CD14-positive monocyte (primary cell): ENCODE results near the gene FBXL15. TPM values are rescaled to one million over a fixed set of nuclear protein-coding genes. Genes with fewer than 3 reads are reported as not detected.
A peak's percentile ranks its signal among the peaks of the same experiment; 100 is the strongest.

Experiments used
- DNase-seq, 3 donors: peaks; one replicate each; pipeline ENCODE4 v3.0.0-alpha.2; 2011 to 2022
- H2AFZ ChIP-seq: 2 replicates; pipeline ENCODE4 v1.6.0; 2012; ENCODE audit warnings: mild to moderate bottlenecking, low read depth, low read length, inconsistent platforms; ENCODE audit not compliant: insufficient read depth, poor library complexity, severe bottlenecking
- H3K27ac ChIP-seq, 2 donors: 1 replicate in 1 of 2; 2 replicates in 1 of 2; pipeline ENCODE4 v1.5.1; 2012 to 2013; ENCODE audit warnings: low read length in 2 of 2, control low read depth in 1 of 2, inconsistent platforms in 1 of 2, low read depth in 1 of 2, mild to moderate bottlenecking in 1 of 2
- H3K27me3 ChIP-seq, 2 donors: one replicate each; pipeline versions ENCODE4 v1.6.0 to v1.6.1; 2011 to 2013; ENCODE audit warnings: low read length in 2 of 2; ENCODE audit not compliant: control insufficient read depth in 2 of 2, insufficient read depth in 2 of 2
- H3K36me3 ChIP-seq, 2 donors: replicated peaks in 1 of 2; 1 replicate in 1 of 2; 2 replicates in 1 of 2; pipeline versions ENCODE4 v1.5.1 to v1.6.1; 2012 to 2013; ENCODE audit warnings: low read length in 2 of 2, control low read depth in 1 of 2, inconsistent platforms in 1 of 2, mild to moderate bottlenecking in 1 of 2; ENCODE audit not compliant: insufficient read depth in 2 of 2, control insufficient read depth in 1 of 2
- H3K4me1 ChIP-seq, 2 donors: 1 replicate in 1 of 2; 2 replicates in 1 of 2; pipeline versions ENCODE4 v1.5.1 to v1.6.1; 2012 to 2013; ENCODE audit warnings: low read length in 2 of 2, control low read depth in 1 of 2, inconsistent platforms in 1 of 2, mild to moderate bottlenecking in 1 of 2, moderate library complexity in 1 of 2; ENCODE audit not compliant: insufficient read depth in 2 of 2, control insufficient read depth in 1 of 2
- H3K4me2 ChIP-seq: replicated peaks from 2 replicates; pipeline ENCODE3; 2012; ENCODE audit warnings: low read length, moderate library complexity, mild to moderate bottlenecking; ENCODE audit not compliant: poor library complexity, severe bottlenecking; ENCODE audit errors: extremely low read depth
- H3K4me3 ChIP-seq, 3 experiments: fragments of 200-600 bp in 1 of 3; sonication (generic) in 1 of 3; replicated peaks in 1 of 3; 1 replicate in 2 of 3; 2 replicates in 1 of 3; pipeline ENCODE4 v1.5.1; 2011 to 2013; ENCODE audit warnings: low read length in 3 of 3, mild to moderate bottlenecking in 3 of 3, control low read depth in 2 of 3, low read depth in 2 of 3, inconsistent platforms in 1 of 3, moderate library complexity in 1 of 3
- H3K79me2 ChIP-seq: 2 replicates; pipeline ENCODE4 v1.6.0; 2012; ENCODE audit warnings: mild to moderate bottlenecking, control low read depth, inconsistent platforms, low read length, moderate library complexity; ENCODE audit not compliant: insufficient read depth
- H3K9ac ChIP-seq: 2 replicates; pipeline ENCODE4 v1.6.0; 2017; ENCODE audit warnings: low read length, mild to moderate bottlenecking; ENCODE audit not compliant: insufficient read depth, poor library complexity, severe bottlenecking
- H3K9me3 ChIP-seq, 2 donors: replicated peaks in 1 of 2; 1 replicate in 1 of 2; 2 replicates in 1 of 2; pipeline versions ENCODE4 v1.5.1 to v1.6.1; 2012 to 2013; ENCODE audit warnings: low read length in 2 of 2, control low read depth in 1 of 2; ENCODE audit not compliant: control insufficient read depth in 1 of 2, insufficient read depth in 1 of 2
- H4K20me1 ChIP-seq: 2 replicates; pipeline ENCODE4 v1.6.0; 2012; ENCODE audit warnings: mild to moderate bottlenecking, low read length, control low read depth, moderate library complexity; ENCODE audit not compliant: insufficient read depth
- H3K27ac Mint-ChIP-seq, 7 donors: one replicate each; pipeline ENCODE4 v1.8.0; 2020; ENCODE audit warnings: mild to moderate bottlenecking in 7 of 7, mixed read lengths in 7 of 7, moderate library complexity in 6 of 7, inconsistent platforms in 2 of 7
- H3K27me3 Mint-ChIP-seq, 3 donors: one replicate each; pipeline ENCODE4 v1.8.0; 2021 to 2022; ENCODE audit warnings: low read depth in 3 of 3, mild to moderate bottlenecking in 3 of 3, mixed read lengths in 3 of 3, moderate library complexity in 3 of 3, inconsistent platforms in 1 of 3
- H3K36me3 Mint-ChIP-seq, 2 donors: one replicate each; pipeline ENCODE4 v1.8.0; 2020; ENCODE audit warnings: mixed read lengths in 2 of 2, inconsistent platforms in 1 of 2, mild to moderate bottlenecking in 1 of 2
- H3K4me1 Mint-ChIP-seq: one replicate; pipeline ENCODE4 v1.8.0; 2020; ENCODE audit warnings: mild to moderate bottlenecking, mixed read lengths
- H3K4me3 Mint-ChIP-seq, 2 donors: one replicate each; pipeline ENCODE4 v1.8.0; 2020; ENCODE audit warnings: mild to moderate bottlenecking in 2 of 2, mixed read lengths in 2 of 2, moderate library complexity in 1 of 2
- H3K9me3 Mint-ChIP-seq, 7 donors: one replicate each; pipeline ENCODE4 v1.8.0; 2020 to 2022; ENCODE audit warnings: mixed read lengths in 7 of 7, mild to moderate bottlenecking in 6 of 7, moderate library complexity in 6 of 7, inconsistent platforms in 2 of 7
- CTCF ChIP-seq: fragments of 200-600 bp; IDR thresholded peaks from one replicate; pipeline ENCODE4 v1.8.0; 2022; ENCODE audit warnings: antibody characterized with exemption, mild to moderate bottlenecking
- WGBS: methylation state at CpG from one replicate; pipeline ENCODE4 v1.1.5; 2013; ENCODE audit warnings: missing lambda C conversion rate; ENCODE audit not compliant: insufficient coverage; 5-methylcytosine and 5-hydroxymethylcytosine counted together
- intact Hi-C, 2 donors: fragments of 100-400 bp; cut with micrococcal nuclease; formaldehyde crosslinking; loops; one replicate each; pipeline versions ENCODE4 v1.15.0 to v1.15.1; 2023
- polyA plus RNA-seq, 3 donors: library from polyadenylated mRNA; depleted of rRNA in 1 of 3; unstranded in 2 of 3; stranded (reverse) in 1 of 3; fragments of 300-500 nt in 2 of 3; fragments of >200 nt in 1 of 3; fragmentation: Illumina TruSeq in 2 of 3; gene quantifications; 1 replicate in 2 of 3; 2 replicates in 1 of 3; pipeline ENCODE4 v1.2.3, GENCODE V29; 2012 to 2021

FBXL15 gene
- polyA plus RNA-seq, 3 donors: 16.0 to 36.3 (median 25.5) TPM

GRCh38 chr10:102419269-102420180 lies 1.1 kb upstream of the FBXL15 start:
- peaks cover 24% of the 10 kb centered on the region for H4K20me1 ChIP-seq
- Mint-ChIP-seq H3K27ac (peak overlapping the region in 1 of 7 donors; percentile 75), H3K27me3 (peaks cover 24 to 39% (median 24%) of the 10 kb centered on the region in 3 donors), H3K36me3 (peaks cover 11 to 18% of the 10 kb centered on the region in 2 donors), H3K4me1 (peaks cover 36% of the 10 kb centered on the region), H3K9me3 (peaks cover 0 to 7% (median 4%) of the 10 kb centered on the region in 7 donors), H3K4me3 (peak overlapping the region; percentile 93 to 97)
- peak overlapping the region; percentile 98 for H3K4me2 ChIP-seq
- H3K27ac ChIP-seq: no peak overlapping the region
- no peaks in the 10 kb centered on the region for H3K9me3 ChIP-seq
- 1% methylated on average over 36 of the region's 54 CpGs for WGBS
- H3K79me2 ChIP-seq: peaks cover 17% of the 10 kb centered on the region
- peaks cover 16 to 17% of the 10 kb centered on the region in 2 donors for H3K36me3 ChIP-seq
- peak in 1 of 3 donors; percentile 40 for DNase-seq
- peak overlapping the region; percentile 90 for H2AFZ ChIP-seq
- no peak for TF ChIP-seq CTCF
- intact Hi-C loops: loop anchor here (2.0 to 5.0 kb wide), 2 partner anchors 43 to 59 kb away; no protein-coding TSS in a partner anchor
- peaks cover 33 to 41% of the 10 kb centered on the region in 2 donors for H3K4me1 ChIP-seq
- no peak overlapping the region for H3K9ac ChIP-seq
- H3K27me3 ChIP-seq: peaks cover 11 to 27% of the 10 kb centered on the region in 2 donors
- peak overlapping the region; percentile 2 to 96 (median 82) for H3K4me3 ChIP-seq

GRCh38 chr10:102420181-102420713 lies 389 bp upstream of the FBXL15 start:
- Histone ChIP-seq H3K4me3 (peak overlapping the region; percentile 68 to 96 (median 82)), H3K27ac (peak overlapping the region; percentile 70 to 71), H3K9ac (peak overlapping the region; percentile 75), H3K27me3 (peaks cover 11 to 22% of the 10 kb centered on the region in 2 donors), H3K9me3 (no peaks in the 10 kb centered on the region), H3K36me3 (peaks cover 21% of the 10 kb centered on the region in 2 donors), H3K4me1 (peaks cover 33 to 41% of the 10 kb centered on the region in 2 donors), H4K20me1 (peaks cover 26% of the 10 kb centered on the region), H3K4me2 (peak overlapping the region; percentile 98), H2AFZ (peak overlapping the region; percentile 90), H3K79me2 (peaks cover 18% of the 10 kb centered on the region)
- Mint-ChIP-seq H3K27me3 (peaks cover 21 to 34% (median 24%) of the 10 kb centered on the region in 3 donors), H3K4me3 (peak overlapping the region; percentile 93 to 97), H3K36me3 (peaks cover 18 to 25% of the 10 kb centered on the region in 2 donors), H3K27ac (peak overlapping the region; percentile 89 to 98 (median 96)), H3K9me3 (peaks cover 0 to 7% (median 4%) of the 10 kb centered on the region in 7 donors), H3K4me1 (peaks cover 34% of the 10 kb centered on the region)
- intact Hi-C loops: loop anchor here (2.0 to 5.0 kb wide), 2 partner anchors 42 to 59 kb away; no protein-coding TSS in a partner anchor
- no peak for TF ChIP-seq CTCF
- DNase-seq: peak in 1 of 3 donors; percentile 20
- 0% methylated on average over 3 of the region's 21 CpGs for WGBS
